ENCODE measurements around the gene MYO1G. TPM values are rescaled to one million over a fixed set of nuclear protein-coding genes. Genes with fewer than 3 reads are reported as not detected.

The MYO1G gene
- total and polyA plus RNA-seq, 9 of the 15 experiments (the other 6 are each of a cell fraction or from before 2014, with no cell fraction given) = 0.03 to 0.62 (median 0.13) TPM; not detected in 1

DNA sequence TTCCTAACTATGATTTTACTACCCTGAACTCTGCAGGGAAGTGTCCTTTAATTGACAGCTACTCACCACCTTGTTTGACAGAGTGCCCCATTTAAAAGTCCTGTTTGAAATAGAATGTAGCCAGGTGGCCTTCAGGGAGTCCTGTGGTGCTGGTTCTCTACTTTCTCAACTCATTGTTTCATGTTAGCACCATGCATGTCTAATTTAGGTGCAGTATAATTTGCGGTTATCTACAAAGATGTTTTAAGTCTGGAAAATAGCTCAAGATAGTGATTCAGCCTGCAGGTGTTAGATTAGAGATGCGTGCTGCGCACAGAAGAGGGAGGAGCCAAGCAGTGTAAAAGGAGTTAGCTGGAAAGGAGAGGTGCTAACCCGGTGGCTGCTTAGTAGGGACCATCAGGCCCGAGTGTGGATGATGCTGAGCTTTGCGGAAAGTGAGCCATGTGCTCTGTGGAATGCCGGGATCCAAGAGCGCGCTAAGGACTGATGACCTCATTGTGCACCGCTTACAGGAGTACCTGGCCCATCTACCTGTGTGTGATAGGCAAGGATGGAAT lies 22.4 kb upstream of the MYO1G start (continued):
- TF ChIP-seq, protein P1, sequence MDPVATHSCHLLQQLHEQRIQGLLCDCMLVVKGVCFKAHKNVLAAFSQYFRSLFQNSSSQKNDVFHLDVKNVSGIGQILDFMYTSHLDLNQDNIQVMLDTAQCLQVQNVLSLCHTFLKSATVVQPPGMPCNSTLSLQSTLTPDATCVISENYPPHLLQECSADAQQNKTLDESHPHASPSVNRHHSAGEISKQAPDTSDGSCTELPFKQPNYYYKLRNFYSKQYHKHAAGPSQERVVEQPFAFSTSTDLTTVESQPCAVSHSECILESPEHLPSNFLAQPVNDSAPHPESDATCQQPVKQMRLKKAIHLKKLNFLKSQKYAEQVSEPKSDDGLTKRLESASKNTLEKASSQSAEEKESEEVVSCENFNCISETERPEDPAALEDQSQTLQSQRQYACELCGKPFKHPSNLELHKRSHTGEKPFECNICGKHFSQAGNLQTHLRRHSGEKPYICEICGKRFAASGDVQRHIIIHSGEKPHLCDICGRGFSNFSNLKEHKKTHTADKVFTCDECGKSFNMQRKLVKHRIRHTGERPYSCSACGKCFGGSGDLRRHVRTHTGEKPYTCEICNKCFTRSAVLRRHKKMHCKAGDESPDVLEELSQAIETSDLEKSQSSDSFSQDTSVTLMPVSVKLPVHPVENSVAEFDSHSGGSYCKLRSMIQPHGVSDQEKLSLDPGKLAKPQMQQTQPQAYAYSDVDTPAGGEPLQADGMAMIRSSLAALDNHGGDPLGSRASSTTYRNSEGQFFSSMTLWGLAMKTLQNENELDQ (CRISPR knock-in tag; IDR thresholded peaks at IDR 0.05; ENCODE audit: borderline replicate concordance) = no peak
- TF ChIP-seq, protein P2, sequence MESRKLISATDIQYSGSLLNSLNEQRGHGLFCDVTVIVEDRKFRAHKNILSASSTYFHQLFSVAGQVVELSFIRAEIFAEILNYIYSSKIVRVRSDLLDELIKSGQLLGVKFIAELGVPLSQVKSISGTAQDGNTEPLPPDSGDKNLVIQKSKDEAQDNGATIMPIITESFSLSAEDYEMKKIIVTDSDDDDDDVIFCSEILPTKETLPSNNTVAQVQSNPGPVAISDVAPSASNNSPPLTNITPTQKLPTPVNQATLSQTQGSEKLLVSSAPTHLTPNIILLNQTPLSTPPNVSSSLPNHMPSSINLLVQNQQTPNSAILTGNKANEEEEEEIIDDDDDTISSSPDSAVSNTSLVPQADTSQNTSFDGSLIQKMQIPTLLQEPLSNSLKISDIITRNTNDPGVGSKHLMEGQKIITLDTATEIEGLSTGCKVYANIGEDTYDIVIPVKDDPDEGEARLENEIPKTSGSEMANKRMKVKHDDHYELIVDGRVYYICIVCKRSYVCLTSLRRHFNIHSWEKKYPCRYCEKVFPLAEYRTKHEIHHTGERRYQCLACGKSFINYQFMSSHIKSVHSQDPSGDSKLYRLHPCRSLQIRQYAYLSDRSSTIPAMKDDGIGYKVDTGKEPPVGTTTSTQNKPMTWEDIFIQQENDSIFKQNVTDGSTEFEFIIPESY (CRISPR knock-in tag; IDR thresholded peaks at IDR 0.05) = no peak
- TF ChIP-seq ZNF584 (CRISPR knock-in tag; IDR thresholded peaks at IDR 0.05; ENCODE audit: low read depth) = no peak
- no peak for TF ChIP-seq NFATC3 (IDR thresholded peaks at IDR 0.05)
- TF ChIP-seq ZNF766 (CRISPR knock-in tag; conservative IDR thresholded peaks at IDR 0.05) = no peak
- TF ChIP-seq ZNF696 (CRISPR knock-in tag; conservative IDR thresholded peaks at IDR 0.05) = no peak
- no peak for TF ChIP-seq CHCHD3 (CRISPR knock-in tag; IDR thresholded peaks at IDR 0.05)
- no peak for TF ChIP-seq RBM34 (IDR thresholded peaks at IDR 0.05; ENCODE audit: borderline replicate concordance, insufficient read depth, low read length)
- no peak for TF ChIP-seq STAT5B (CRISPR knock-in tag; IDR thresholded peaks at IDR 0.05)
- TF ChIP-seq COPS2 (conservative IDR thresholded peaks at IDR 0.05) = no peak
- no peak for TF ChIP-seq ZKSCAN3 (CRISPR knock-in tag; IDR thresholded peaks at IDR 0.05)
- TF ChIP-seq L3MBTL2 (IDR thresholded peaks at IDR 0.05) = peak; percentile 26; the same call in 1 of the 2 replicates
- no peak for TF ChIP-seq ZKSCAN8 (CRISPR knock-in tag; IDR thresholded peaks at IDR 0.05)
- TF ChIP-seq, protein P3, sequence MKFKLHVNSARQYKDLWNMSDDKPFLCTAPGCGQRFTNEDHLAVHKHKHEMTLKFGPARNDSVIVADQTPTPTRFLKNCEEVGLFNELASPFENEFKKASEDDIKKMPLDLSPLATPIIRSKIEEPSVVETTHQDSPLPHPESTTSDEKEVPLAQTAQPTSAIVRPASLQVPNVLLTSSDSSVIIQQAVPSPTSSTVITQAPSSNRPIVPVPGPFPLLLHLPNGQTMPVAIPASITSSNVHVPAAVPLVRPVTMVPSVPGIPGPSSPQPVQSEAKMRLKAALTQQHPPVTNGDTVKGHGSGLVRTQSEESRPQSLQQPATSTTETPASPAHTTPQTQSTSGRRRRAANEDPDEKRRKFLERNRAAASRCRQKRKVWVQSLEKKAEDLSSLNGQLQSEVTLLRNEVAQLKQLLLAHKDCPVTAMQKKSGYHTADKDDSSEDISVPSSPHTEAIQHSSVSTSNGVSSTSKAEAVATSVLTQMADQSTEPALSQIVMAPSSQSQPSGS (CRISPR knock-in tag; IDR thresholded peaks at IDR 0.05) = no peak
- no peak for TF ChIP-seq CREM (IDR thresholded peaks at IDR 0.05; ENCODE audit: low read depth)
- TF ChIP-seq ARNT (IDR thresholded peaks at IDR 0.05) = peak in 1 of 2 experiments; percentile 9; a peak in 1 of 4 replicates
- TF ChIP-seq HNRNPLL (IDR thresholded peaks at IDR 0.05; ENCODE audit: low read depth, low read length, poor library complexity, severe bottlenecking) = no peak
- TF ChIP-seq, protein P4, sequence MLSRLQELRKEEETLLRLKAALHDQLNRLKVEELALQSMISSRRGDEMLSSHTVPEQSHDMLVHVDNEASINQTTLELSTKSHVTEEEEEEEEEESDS (CRISPR knock-in tag; IDR thresholded peaks at IDR 0.05) = no peak
- peak; percentile 48; the same call in 1 of the 2 replicates for TF ChIP-seq LEF1 (IDR thresholded peaks at IDR 0.05)
- no peak for TF ChIP-seq CREB1 (IDR thresholded peaks at IDR 0.05)
- no peak for TF ChIP-seq CREB1 (CRISPR knock-in tag; IDR thresholded peaks at IDR 0.05)
- TF ChIP-seq ZC3H11A (IDR thresholded peaks at IDR 0.05; ENCODE audit: low read depth, low read length) = no peak
- TF ChIP-seq, protein P5, sequence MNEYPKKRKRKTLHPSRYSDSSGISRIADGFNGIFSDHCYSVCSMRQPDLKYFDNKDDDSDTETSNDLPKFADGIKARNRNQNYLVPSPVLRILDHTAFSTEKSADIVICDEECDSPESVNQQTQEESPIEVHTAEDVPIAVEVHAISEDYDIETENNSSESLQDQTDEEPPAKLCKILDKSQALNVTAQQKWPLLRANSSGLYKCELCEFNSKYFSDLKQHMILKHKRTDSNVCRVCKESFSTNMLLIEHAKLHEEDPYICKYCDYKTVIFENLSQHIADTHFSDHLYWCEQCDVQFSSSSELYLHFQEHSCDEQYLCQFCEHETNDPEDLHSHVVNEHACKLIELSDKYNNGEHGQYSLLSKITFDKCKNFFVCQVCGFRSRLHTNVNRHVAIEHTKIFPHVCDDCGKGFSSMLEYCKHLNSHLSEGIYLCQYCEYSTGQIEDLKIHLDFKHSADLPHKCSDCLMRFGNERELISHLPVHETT (CRISPR knock-in tag; conservative IDR thresholded peaks at IDR 0.05 in 1 of 2, IDR thresholded peaks at IDR 0.05 in 1 of 2) = no peak
